K562 (cell line): ENCODE results near the gene CFL1. TPM values are rescaled to one million over a fixed set of nuclear protein-coding genes. Genes with fewer than 3 reads are reported as not detected.

Experiments
- ARID2 ChIP-seq: fragments of 450-650 bp; IDR thresholded peaks from 2 replicates; pipeline ENCODE4 v1.6.1; 2017; ENCODE audit warnings: antibody characterized with exemption, mild to moderate bottlenecking
- CBFA2T2 ChIP-seq: fragments of 450-650 bp; conservative IDR thresholded peaks from 2 replicates; pipeline ENCODE4 v1.6.1; 2017; ENCODE audit warnings: mild to moderate bottlenecking
- CBFA2T3 ChIP-seq: fragments of 450-650 bp; IDR thresholded peaks from 2 replicates; pipeline ENCODE4 v1.6.1; 2017
- FOSL1 ChIP-seq: fragments of 200-800 bp; sonication (Bioruptor generic); conservative IDR thresholded peaks from 2 replicates; pipeline ENCODE4 v1.6.1; 2016; ENCODE audit warnings: missing genetic modification characterization, missing compliant biosample characterization
- FOXK1 ChIP-seq: sonication (generic); formaldehyde crosslinking; IDR thresholded peaks from 2 replicates; pipeline ENCODE4 v1.8.0; 2022; ENCODE audit warnings: missing genetic modification reagents, mild to moderate bottlenecking, borderline replicate concordance
- GABPB1 ChIP-seq: sonication (generic); formaldehyde crosslinking; IDR thresholded peaks from 2 replicates; pipeline ENCODE4 v1.8.0; 2022; ENCODE audit warnings: mild to moderate bottlenecking, missing genetic modification reagents
- MCM5 ChIP-seq: fragments of 450-650 bp; IDR thresholded peaks from 2 replicates; pipeline ENCODE4 v1.6.1; 2016; ENCODE audit warnings: low read depth
- POLR2H ChIP-seq: IDR thresholded peaks from 2 replicates; pipeline ENCODE4 v1.6.1; 2016; ENCODE audit warnings: missing genetic modification characterization, low read depth, mild to moderate bottlenecking, control low read depth, missing compliant biosample characterization, moderate library complexity
- SAFB2 ChIP-seq: fragments of 200-400 bp; formaldehyde crosslinking; IDR thresholded peaks from 2 replicates; pipeline ENCODE4 v1.6.1; 2018; ENCODE audit warnings: borderline replicate concordance, low read length, low read depth, moderate library complexity; ENCODE audit not compliant: severe bottlenecking
- TEAD4 ChIP-seq, 2 experiments: sonication (generic) in 1 of 2; formaldehyde crosslinking in 1 of 2; IDR thresholded peaks; 2 replicates each; pipeline versions ENCODE4 v1.6.1 to v1.8.0; 2012 to 2022; ENCODE audit warnings: borderline replicate concordance in 1 of 2, inconsistent platforms in 1 of 2, low read length in 1 of 2, mild to moderate bottlenecking in 1 of 2, missing genetic modification reagents in 1 of 2
- ZNF140 ChIP-seq: fragments of 250-450 bp; sonication (Bioruptor Pico); IDR thresholded peaks from 2 replicates; pipeline ENCODE4 v1.8.0; 2021; ENCODE audit warnings: moderate library complexity, mild to moderate bottlenecking, inconsistent platforms
- polyA plus RNA-seq, 8 experiments: library from polyadenylated mRNA; depleted of rRNA in 4 of 8; stranded (reverse) in 5 of 8; unstranded in 3 of 8; fragments of >200 nt; fragmentation: Nextera tagmentation in 2 of 8; fragmentation: Illumina TruSeq in 1 of 8; extraction: Ambion mirVana in 2 of 8; extraction: Trizol in 1 of 8; gene quantifications; 2 replicates each; pipeline versions ENCODE4 v1.2.1 to v1.2.3, GENCODE V29; 2011 to 2014; ENCODE audit warnings: inconsistent platforms in 1 of 8, missing spikeins in 1 of 8
- total RNA-seq, 7 experiments: library from RNA; depleted of rRNA in 6 of 7; stranded (reverse); fragments of >200 nt in 6 of 7; fragmentation: Illumina TruSeq in 2 of 7; extraction: Trizol in 2 of 7; gene quantifications; 2 replicates each; pipeline versions ENCODE4 v1.2.1 to v1.2.3, GENCODE V29; 2011 to 2021; ENCODE audit warnings: low replicate concordance in 1 of 7
- TF ChIP-seq, protein P1 (sequence below), 2 experiments: fragments of 450-650 bp in 1 of 2; sonication (generic) in 1 of 2; formaldehyde crosslinking in 1 of 2; IDR thresholded peaks; 2 replicates each; pipeline versions ENCODE4 v1.7.1 to v1.9.0; 2016 to 2022; ENCODE audit warnings: inconsistent platforms in 1 of 2, mild to moderate bottlenecking in 1 of 2, missing genetic modification reagents in 1 of 2
- TF ChIP-seq, protein P2 (sequence below): sonication (generic); formaldehyde crosslinking; IDR thresholded peaks from 2 replicates; pipeline ENCODE4 v1.8.0; 2022; ENCODE audit warnings: missing genetic modification reagents, mild to moderate bottlenecking, borderline replicate concordance
- TF ChIP-seq, protein P3 (sequence below), 3 experiments: IDR thresholded peaks in 2 of 3; conservative IDR thresholded peaks in 1 of 3; 2 replicates each; pipeline ENCODE4 v1.5.1; 2011 to 2012; ENCODE audit warnings: low read length in 3 of 3, mild to moderate bottlenecking in 3 of 3, control low read depth in 2 of 3, improper control_type of control experiment in 1 of 3, inconsistent platforms in 1 of 3, low read depth in 1 of 3, mixed read lengths in 1 of 3, moderate library complexity in 1 of 3; ENCODE audit not compliant: insufficient read depth in 2 of 3

Gene CFL1
- total and polyA plus RNA-seq, 9 of the 15 experiments (the other 6 are each of a cell fraction or from before 2014, with no cell fraction given), result 105 to 1,101 (median 859) TPM

DNA sequence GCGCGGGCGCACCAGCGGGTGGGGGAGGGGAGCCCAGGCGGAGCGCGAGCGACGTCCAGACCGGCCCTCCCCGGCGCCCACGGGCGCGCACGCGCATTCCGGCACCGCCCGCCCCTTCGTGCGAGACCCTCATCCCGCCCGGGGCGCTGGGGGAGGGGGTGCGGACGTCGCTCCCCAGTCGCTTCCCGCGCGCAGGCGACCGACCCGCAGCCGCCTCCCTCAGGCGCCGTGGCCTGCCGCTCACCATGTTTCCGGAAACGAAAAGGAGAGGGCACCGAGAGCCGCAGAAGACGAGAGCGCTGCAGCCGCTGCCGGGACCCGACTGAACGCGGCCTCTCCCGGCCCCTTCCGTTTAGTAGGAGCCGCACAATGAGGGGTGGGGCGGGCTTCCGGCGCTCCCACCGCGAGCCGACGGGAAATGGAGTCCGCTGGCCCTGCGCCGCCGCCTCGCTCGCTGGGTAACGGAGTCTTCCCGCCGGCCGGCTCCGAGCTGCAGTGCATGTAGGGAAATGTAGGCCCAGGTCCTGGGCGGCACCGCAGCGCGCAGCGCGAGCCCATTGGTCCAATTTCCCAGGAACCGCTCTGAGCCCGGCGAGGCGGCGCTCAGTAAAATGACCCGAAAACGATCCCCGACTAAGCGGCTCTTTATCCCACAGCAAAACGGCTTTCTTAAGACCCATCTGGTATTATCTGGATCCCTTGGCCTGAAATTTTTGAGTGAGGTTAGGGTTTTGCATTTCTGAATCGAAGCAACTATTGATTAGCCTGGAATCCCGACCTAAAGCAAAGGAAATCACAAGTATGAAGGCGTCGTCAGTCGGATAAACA, at the start of gene CFL1 (continued):
- TF ChIP-seq, protein P1, sequence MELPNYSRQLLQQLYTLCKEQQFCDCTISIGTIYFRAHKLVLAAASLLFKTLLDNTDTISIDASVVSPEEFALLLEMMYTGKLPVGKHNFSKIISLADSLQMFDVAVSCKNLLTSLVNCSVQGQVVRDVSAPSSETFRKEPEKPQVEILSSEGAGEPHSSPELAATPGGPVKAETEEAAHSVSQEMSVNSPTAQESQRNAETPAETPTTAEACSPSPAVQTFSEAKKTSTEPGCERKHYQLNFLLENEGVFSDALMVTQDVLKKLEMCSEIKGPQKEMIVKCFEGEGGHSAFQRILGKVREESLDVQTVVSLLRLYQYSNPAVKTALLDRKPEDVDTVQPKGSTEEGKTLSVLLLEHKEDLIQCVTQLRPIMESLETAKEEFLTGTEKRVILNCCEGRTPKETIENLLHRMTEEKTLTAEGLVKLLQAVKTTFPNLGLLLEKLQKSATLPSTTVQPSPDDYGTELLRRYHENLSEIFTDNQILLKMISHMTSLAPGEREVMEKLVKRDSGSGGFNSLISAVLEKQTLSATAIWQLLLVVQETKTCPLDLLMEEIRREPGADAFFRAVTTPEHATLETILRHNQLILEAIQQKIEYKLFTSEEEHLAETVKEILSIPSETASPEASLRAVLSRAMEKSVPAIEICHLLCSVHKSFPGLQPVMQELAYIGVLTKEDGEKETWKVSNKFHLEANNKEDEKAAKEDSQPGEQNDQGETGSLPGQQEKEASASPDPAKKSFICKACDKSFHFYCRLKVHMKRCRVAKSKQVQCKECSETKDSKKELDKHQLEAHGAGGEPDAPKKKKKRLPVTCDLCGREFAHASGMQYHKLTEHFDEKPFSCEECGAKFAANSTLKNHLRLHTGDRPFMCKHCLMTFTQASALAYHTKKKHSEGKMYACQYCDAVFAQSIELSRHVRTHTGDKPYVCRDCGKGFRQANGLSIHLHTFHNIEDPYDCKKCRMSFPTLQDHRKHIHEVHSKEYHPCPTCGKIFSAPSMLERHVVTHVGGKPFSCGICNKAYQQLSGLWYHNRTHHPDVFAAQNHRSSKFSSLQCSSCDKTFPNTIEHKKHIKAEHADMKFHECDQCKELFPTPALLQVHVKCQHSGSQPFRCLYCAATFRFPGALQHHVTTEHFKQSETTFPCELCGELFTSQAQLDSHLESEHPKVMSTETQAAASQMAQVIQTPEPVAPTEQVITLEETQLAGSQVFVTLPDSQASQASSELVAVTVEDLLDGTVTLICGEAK (IDR thresholded peaks at IDR 0.05), result peak; percentile 96
- TF ChIP-seq, protein P1 (CRISPR knock-in tag; IDR thresholded peaks at IDR 0.05), result no peak
- TF ChIP-seq POLR2H (tag) (peak; percentile 97), FOXK1 (no peak; the same call in 1 of the 2 replicates), CBFA2T3 (no peak), TEAD4 (IDR thresholded peaks at IDR 0.05; ENCODE audit: low read length) (no peak; the same call in 1 of the 2 replicates), TEAD4 (CRISPR knock-in tag; IDR thresholded peaks at IDR 0.05; ENCODE audit: borderline replicate concordance) (no peak), GABPB1 (CRISPR knock-in tag) (peak; percentile 98), SAFB2 (no peak), ARID2 (no peak), FOSL1 (no peak), CBFA2T2 (no peak), ZNF140 (CRISPR knock-in tag) (no peak), MCM5 (no peak)
- TF ChIP-seq, protein P2, sequence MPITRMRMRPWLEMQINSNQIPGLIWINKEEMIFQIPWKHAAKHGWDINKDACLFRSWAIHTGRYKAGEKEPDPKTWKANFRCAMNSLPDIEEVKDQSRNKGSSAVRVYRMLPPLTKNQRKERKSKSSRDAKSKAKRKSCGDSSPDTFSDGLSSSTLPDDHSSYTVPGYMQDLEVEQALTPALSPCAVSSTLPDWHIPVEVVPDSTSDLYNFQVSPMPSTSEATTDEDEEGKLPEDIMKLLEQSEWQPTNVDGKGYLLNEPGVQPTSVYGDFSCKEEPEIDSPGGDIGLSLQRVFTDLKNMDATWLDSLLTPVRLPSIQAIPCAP (CRISPR knock-in tag), result no peak
- TF ChIP-seq, protein P3, sequence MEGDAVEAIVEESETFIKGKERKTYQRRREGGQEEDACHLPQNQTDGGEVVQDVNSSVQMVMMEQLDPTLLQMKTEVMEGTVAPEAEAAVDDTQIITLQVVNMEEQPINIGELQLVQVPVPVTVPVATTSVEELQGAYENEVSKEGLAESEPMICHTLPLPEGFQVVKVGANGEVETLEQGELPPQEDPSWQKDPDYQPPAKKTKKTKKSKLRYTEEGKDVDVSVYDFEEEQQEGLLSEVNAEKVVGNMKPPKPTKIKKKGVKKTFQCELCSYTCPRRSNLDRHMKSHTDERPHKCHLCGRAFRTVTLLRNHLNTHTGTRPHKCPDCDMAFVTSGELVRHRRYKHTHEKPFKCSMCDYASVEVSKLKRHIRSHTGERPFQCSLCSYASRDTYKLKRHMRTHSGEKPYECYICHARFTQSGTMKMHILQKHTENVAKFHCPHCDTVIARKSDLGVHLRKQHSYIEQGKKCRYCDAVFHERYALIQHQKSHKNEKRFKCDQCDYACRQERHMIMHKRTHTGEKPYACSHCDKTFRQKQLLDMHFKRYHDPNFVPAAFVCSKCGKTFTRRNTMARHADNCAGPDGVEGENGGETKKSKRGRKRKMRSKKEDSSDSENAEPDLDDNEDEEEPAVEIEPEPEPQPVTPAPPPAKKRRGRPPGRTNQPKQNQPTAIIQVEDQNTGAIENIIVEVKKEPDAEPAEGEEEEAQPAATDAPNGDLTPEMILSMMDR (IDR thresholded peaks at IDR 0.05 in 2 of 3, conservative IDR thresholded peaks at IDR 0.05 in 1 of 3; ENCODE audit: insufficient read depth in 2 of 3, low read depth in 1 of 3, low read length in 3 of 3), result no peak; a peak in 1 of 6 replicates
